Mesenchymal stem cell (in vitro differentiated cells and primary cell): ENCODE measurements around the gene MDP1.
A peak's percentile ranks its signal among the peaks of the same experiment; 100 is the strongest.

Experiments
- DNase-seq: peaks from one replicate; pipeline ENCODE4 v3.0.0-alpha.2; 2013
- H2AFZ ChIP-seq: one replicate; pipeline ENCODE4 v1.6.1; 2013; ENCODE audit warnings: low read depth, mild to moderate bottlenecking, control low read depth, inconsistent platforms, low read length, moderate library complexity
- H2AK5ac ChIP-seq: 2 replicates; pipeline ENCODE4 v1.6.1; 2013; ENCODE audit warnings: low read length, moderate library complexity, mild to moderate bottlenecking, inconsistent platforms; ENCODE audit not compliant: severe bottlenecking
- H2BK120ac ChIP-seq: one replicate; pipeline ENCODE4 v1.6.1; 2013; ENCODE audit warnings: low read depth, mild to moderate bottlenecking, inconsistent platforms, low read length, moderate library complexity
- H2BK12ac ChIP-seq, 2 experiments: one replicate each; pipeline ENCODE4 v1.6.1; 2013; ENCODE audit warnings: inconsistent platforms in 2 of 2, low read length in 2 of 2, mild to moderate bottlenecking in 2 of 2, moderate library complexity in 2 of 2, control low read depth in 1 of 2
- H2BK15ac ChIP-seq: one replicate; pipeline ENCODE4 v1.6.1; 2013; ENCODE audit warnings: mild to moderate bottlenecking, low read depth, inconsistent platforms; ENCODE audit not compliant: poor library complexity, severe bottlenecking
- H2BK5ac ChIP-seq: 2 replicates; pipeline ENCODE4 v1.6.1; 2013; ENCODE audit warnings: low read depth, mild to moderate bottlenecking, low read length, control low read depth, inconsistent platforms; ENCODE audit not compliant: poor library complexity, severe bottlenecking
- H3K14ac ChIP-seq, 2 experiments: one replicate each; pipeline ENCODE4 v1.6.1; 2013; ENCODE audit warnings: inconsistent platforms in 2 of 2, low read length in 2 of 2, control low read depth in 1 of 2, mild to moderate bottlenecking in 1 of 2, moderate library complexity in 1 of 2
- H3K18ac ChIP-seq, 2 experiments: one replicate each; pipeline ENCODE4 v1.6.1; 2013; ENCODE audit warnings: inconsistent platforms in 2 of 2, low read length in 2 of 2, control low read depth in 1 of 2, low read depth in 1 of 2, mild to moderate bottlenecking in 1 of 2
- H3K23ac ChIP-seq, 2 experiments: one replicate each; pipeline ENCODE4 v1.6.1; 2013; ENCODE audit warnings: inconsistent platforms in 2 of 2, low read length in 2 of 2, mild to moderate bottlenecking in 2 of 2, moderate library complexity in 2 of 2, control low read depth in 1 of 2
- H3K27ac ChIP-seq: 2 replicates; pipeline ENCODE4 v1.5.1; 2013; ENCODE audit warnings: mild to moderate bottlenecking, moderate library complexity, low read length, control low read depth, inconsistent platforms; ENCODE audit not compliant: poor library complexity, severe bottlenecking
- H3K27me3 ChIP-seq, 2 experiments: 2 replicates each; pipeline versions ENCODE4 v1.6.1 to v1.7.0; 2013; ENCODE audit warnings: low read length in 2 of 2, mild to moderate bottlenecking in 2 of 2, moderate library complexity in 2 of 2, control low read depth in 1 of 2, inconsistent platforms in 1 of 2; ENCODE audit not compliant: control insufficient read depth in 1 of 2, insufficient read depth in 1 of 2
- H3K36me3 ChIP-seq, 2 experiments: 2 replicates each; pipeline versions ENCODE4 v1.6.1 to v1.7.0; 2013; ENCODE audit warnings: low read length in 2 of 2, control low read depth in 1 of 2, inconsistent platforms in 1 of 2, low read depth in 1 of 2, mild to moderate bottlenecking in 1 of 2; ENCODE audit not compliant: insufficient read depth in 2 of 2, control insufficient read depth in 1 of 2
- H3K4ac ChIP-seq, 2 experiments: one replicate each; pipeline ENCODE4 v1.6.1; 2013; ENCODE audit warnings: inconsistent platforms in 2 of 2, low read length in 2 of 2, mild to moderate bottlenecking in 2 of 2, moderate library complexity in 2 of 2, control low read depth in 1 of 2, low read depth in 1 of 2
- H3K4me1 ChIP-seq: 2 replicates; pipeline ENCODE4 v1.6.1; 2013; ENCODE audit warnings: low read depth, low read length, control low read depth; ENCODE audit not compliant: control insufficient read depth, insufficient read depth
- H3K4me2 ChIP-seq: 2 replicates; pipeline ENCODE4 v1.6.1; 2013; ENCODE audit warnings: low read length, mild to moderate bottlenecking, inconsistent platforms; ENCODE audit not compliant: poor library complexity, severe bottlenecking
- H3K4me3 ChIP-seq, 2 experiments: 2 replicates each; pipeline versions ENCODE4 v1.5.1 to v1.7.0; 2013; ENCODE audit warnings: low read length in 2 of 2, mild to moderate bottlenecking in 2 of 2, control low read depth in 1 of 2, low read depth in 1 of 2; ENCODE audit not compliant: insufficient read depth in 1 of 2
- H3K79me1 ChIP-seq: replicated peaks from 2 replicates; pipeline ENCODE4 v1.6.1; 2013; ENCODE audit warnings: mild to moderate bottlenecking, control low read depth, low read length, inconsistent platforms; ENCODE audit not compliant: poor library complexity, severe bottlenecking
- H3K9ac ChIP-seq: 2 replicates; pipeline ENCODE4 v1.7.0; 2013; ENCODE audit warnings: mild to moderate bottlenecking, low read length, moderate library complexity
- H3K9me3 ChIP-seq: 2 replicates; pipeline ENCODE4 v1.7.0; 2013; ENCODE audit warnings: mild to moderate bottlenecking, low read length; ENCODE audit not compliant: control insufficient read depth
- H4K8ac ChIP-seq: one replicate; pipeline ENCODE4 v1.6.1; 2013; ENCODE audit warnings: inconsistent platforms, mild to moderate bottlenecking, low read length, moderate library complexity
- H4K91ac ChIP-seq: one replicate; pipeline ENCODE4 v1.6.1; 2013; ENCODE audit warnings: mild to moderate bottlenecking, low read length, inconsistent platforms
- WGBS: methylation state at CpG from one replicate; pipeline ENCODE4 v1.1.7; 2013; ENCODE audit warnings: mixed read lengths; 5-methylcytosine and 5-hydroxymethylcytosine counted together

Gene MDP1

DNA sequence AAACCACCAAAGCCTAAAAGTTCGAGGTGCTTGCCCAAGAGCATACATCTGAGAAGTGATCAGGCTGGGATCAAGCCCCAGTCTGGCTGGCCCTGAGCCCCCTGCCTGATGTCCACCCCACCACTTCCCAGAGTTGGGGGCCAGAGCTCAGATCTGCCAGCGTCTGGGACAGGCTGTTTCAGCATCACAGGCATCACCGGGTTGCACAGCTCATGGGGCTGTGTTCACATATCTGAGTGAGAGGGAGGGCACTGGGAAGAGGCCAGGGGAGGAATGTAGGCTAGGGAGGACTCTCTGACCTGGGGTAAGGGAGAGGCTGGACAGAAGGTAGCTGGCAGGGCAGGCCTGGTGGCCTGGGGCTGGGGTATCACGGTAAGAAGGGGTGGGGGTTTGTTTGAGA is 41.1 kb upstream of the MDP1 start:
- H2BK5ac ChIP-seq, result no peak overlapping the region
- no peak overlapping the region for H4K8ac ChIP-seq
- H2AK5ac ChIP-seq, result no peak overlapping the region
- no peak overlapping the region for H3K4me2 ChIP-seq
- H3K36me3 ChIP-seq, result peaks cover 18 to 42% of the 10 kb centered on the region in 2 experiments
- no peak overlapping the region for H3K4ac ChIP-seq
- H3K27me3 ChIP-seq, result no peaks in the 10 kb centered on the region
- H2AFZ ChIP-seq, result no peak overlapping the region
- H3K23ac ChIP-seq, result no peak overlapping the region
- no peak overlapping the region for H3K18ac ChIP-seq
- H3K4me1 ChIP-seq, result peaks cover 12% of the 10 kb centered on the region
- H3K9me3 ChIP-seq, result no peaks in the 10 kb centered on the region
- 81% methylated on average over 4 of the region's 4 CpGs for WGBS
- no peak overlapping the region for H2BK120ac ChIP-seq
- no peak overlapping the region for H4K91ac ChIP-seq
- H3K14ac ChIP-seq, result no peak overlapping the region
- no peak overlapping the region for H3K4me3 ChIP-seq
- DNase-seq, result no peak
- H2BK12ac ChIP-seq, result no peak overlapping the region
- no peak overlapping the region for H2BK15ac ChIP-seq
- no peak overlapping the region for H3K9ac ChIP-seq
- no peaks in the 10 kb centered on the region for H3K79me1 ChIP-seq
- H3K27ac ChIP-seq, result no peak overlapping the region

DNA sequence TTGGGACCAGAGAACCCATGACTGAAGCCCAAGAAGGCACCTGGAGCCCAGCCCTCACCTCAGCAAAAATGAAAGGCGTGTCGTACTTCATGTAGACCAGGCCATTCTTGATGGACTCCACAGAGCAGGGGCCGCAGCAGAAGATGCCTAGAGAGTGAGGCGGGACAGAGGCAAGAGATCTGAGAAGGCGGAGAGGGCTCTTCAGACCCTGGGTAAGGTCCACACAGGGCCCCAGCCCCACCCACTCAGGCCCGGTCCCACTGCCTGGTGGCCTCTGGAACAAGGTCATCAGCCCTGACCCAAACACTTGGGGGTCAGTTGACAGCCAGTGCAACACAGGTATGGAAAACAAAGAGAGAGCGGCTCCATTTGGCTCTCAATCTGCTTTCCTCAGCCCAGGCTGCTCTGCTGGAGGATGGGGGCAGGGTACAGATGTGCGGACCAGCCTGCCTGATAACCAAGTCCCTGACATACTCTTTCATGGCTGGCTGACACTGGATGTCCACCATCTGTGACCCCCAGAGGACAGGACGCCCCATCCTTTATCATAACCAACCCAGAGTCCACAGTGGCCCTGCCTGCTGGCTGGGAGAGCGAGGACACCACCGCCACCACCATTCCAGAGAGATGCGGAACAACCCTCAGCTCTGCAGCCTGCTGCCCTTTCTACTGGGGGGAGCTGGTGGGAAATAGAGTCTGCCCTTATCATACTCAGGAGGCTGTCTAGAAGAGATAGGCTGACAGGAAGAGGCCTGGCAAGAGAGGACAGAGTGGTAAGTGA is 40.3 kb upstream of the MDP1 start:
- Histone ChIP-seq H3K36me3 (peaks cover 18 to 38% of the 10 kb centered on the region in 2 experiments), H3K9ac (no peak overlapping the region), H3K4me1 (peaks cover 12% of the 10 kb centered on the region), H3K4me2 (no peak overlapping the region), H2BK15ac (no peak overlapping the region), H3K4ac (no peak overlapping the region), H3K27me3 (no peaks in the 10 kb centered on the region), H3K79me1 (no peaks in the 10 kb centered on the region), H2BK5ac (no peak overlapping the region), H2AK5ac (no peak overlapping the region), H3K23ac (no peak overlapping the region), H2BK12ac (no peak overlapping the region), H3K18ac (no peak overlapping the region), H3K9me3 (no peaks in the 10 kb centered on the region), H2BK120ac (no peak overlapping the region), H3K27ac (no peak overlapping the region), H2AFZ (no peak overlapping the region), H4K8ac (no peak overlapping the region), H3K4me3 (no peak overlapping the region), H3K14ac (no peak overlapping the region), H4K91ac (no peak overlapping the region)
- WGBS, result 94% methylated on average over 12 of the region's 12 CpGs
- no peak for DNase-seq

DNA sequence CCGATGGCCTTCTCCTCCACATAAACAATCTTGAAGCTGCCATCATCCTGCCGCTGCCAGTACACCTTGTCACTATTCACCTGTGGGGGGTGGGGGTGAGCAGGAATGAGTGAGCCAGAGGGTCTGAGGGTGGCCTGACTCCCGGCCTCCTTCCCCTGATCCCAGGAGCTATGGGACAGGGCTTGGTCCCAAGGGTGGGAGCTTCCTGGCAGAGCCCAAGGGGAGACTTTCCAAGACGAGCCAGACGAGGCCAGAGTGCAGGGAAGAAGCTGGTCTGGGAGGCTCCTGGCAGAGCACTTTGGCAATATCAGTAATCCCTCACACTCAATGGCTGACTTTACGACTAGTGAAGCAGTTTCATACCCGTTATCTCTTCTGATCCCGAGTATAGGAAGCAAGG is 39.6 kb upstream of the MDP1 start:
- no peaks in the 10 kb centered on the region for H3K9me3 ChIP-seq
- no peak overlapping the region for H2BK120ac ChIP-seq
- H3K23ac ChIP-seq, result no peak overlapping the region
- H2BK5ac ChIP-seq, result no peak overlapping the region
- peaks cover 12% of the 10 kb centered on the region for H3K4me1 ChIP-seq
- no peak overlapping the region for H3K4ac ChIP-seq
- peaks cover 18 to 34% of the 10 kb centered on the region in 2 experiments for H3K36me3 ChIP-seq
- H3K4me2 ChIP-seq, result no peak overlapping the region
- H3K9ac ChIP-seq, result no peak overlapping the region
- no peak overlapping the region for H3K18ac ChIP-seq
- no peak overlapping the region for H2AFZ ChIP-seq
- no peak overlapping the region for H3K14ac ChIP-seq
- no peak overlapping the region for H3K27ac ChIP-seq
- H2BK15ac ChIP-seq, result no peak overlapping the region
- 90% methylated on average over 7 of the region's 8 CpGs for WGBS
- no peak overlapping the region for H2AK5ac ChIP-seq
- no peak overlapping the region for H3K4me3 ChIP-seq
- DNase-seq, result no peak
- no peak overlapping the region for H4K91ac ChIP-seq
- H3K79me1 ChIP-seq, result no peaks in the 10 kb centered on the region
- H3K27me3 ChIP-seq, result no peaks in the 10 kb centered on the region
- no peak overlapping the region for H4K8ac ChIP-seq
- H2BK12ac ChIP-seq, result no peak overlapping the region

DNA sequence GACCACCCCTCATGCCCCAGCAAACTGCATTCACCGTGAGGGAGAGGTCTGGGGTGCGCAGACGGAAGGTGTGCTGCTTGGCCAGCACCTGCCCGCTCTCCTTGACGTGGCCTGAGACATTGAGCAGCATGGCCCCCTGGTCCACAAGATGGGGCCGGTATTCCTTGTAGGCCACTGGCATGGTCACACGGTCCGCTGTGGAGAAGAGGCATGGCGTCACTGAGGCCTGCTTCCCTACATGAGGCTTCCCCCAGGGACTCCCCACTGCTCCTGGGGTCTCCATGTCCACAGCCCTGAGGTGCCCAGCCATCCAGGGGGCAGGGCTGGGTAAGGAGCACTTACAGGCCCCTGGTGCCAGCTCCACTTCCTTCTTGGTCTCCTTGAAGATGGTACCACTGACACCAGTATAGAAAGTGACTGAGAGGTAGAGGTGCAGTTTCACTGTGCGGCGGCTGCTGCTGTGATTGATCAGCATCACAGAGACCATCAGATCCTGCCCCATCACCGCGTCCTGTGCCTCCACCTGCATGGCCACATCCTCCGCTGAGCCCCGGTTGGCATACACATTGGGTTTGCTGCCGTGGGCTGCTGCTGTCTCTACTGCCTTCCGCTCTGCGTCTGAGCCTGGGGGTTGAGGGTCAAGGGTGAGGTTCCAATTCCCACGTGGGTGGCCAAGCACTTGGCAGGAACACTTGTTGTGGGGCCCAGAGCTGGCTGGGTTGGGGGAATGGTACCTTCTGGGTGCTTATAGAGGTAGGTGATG is 38.9 kb upstream of the MDP1 start:
- H3K18ac ChIP-seq, result no peak overlapping the region
- no peak overlapping the region for H3K4ac ChIP-seq
- H3K23ac ChIP-seq, result no peak overlapping the region
- H3K4me3 ChIP-seq, result no peak overlapping the region
- H3K9me3 ChIP-seq, result no peaks in the 10 kb centered on the region
- H2BK120ac ChIP-seq, result no peak overlapping the region
- H3K4me1 ChIP-seq, result peaks cover 12% of the 10 kb centered on the region
- no peak overlapping the region for H3K9ac ChIP-seq
- no peak overlapping the region for H2BK12ac ChIP-seq
- no peak overlapping the region for H4K8ac ChIP-seq
- DNase-seq, result no peak
- H3K4me2 ChIP-seq, result no peak overlapping the region
- H4K91ac ChIP-seq, result peak overlapping the region; percentile 19
- H2BK15ac ChIP-seq, result no peak overlapping the region
- H3K27me3 ChIP-seq, result no peaks in the 10 kb centered on the region
- H2BK5ac ChIP-seq, result no peak overlapping the region
- H3K14ac ChIP-seq, result peak overlapping the region in 1 of 2 experiments; percentile 37
- peaks cover 18 to 32% of the 10 kb centered on the region in 2 experiments for H3K36me3 ChIP-seq
- no peaks in the 10 kb centered on the region for H3K79me1 ChIP-seq
- 94% methylated on average over 19 of the region's 19 CpGs for WGBS
- no peak overlapping the region for H2AK5ac ChIP-seq
- H3K27ac ChIP-seq, result no peak overlapping the region
- no peak overlapping the region for H2AFZ ChIP-seq
